GM12878 (cell line): Measurements from ENCODE around the gene CCDC82. TPM values are rescaled to one million over a fixed set of nuclear protein-coding genes. Genes with fewer than 3 reads are reported as not detected.

Source experiments
- ATAC-seq: fragments of 200-7000 bp; cut with Tn5 transposase; 3 replicates; pipeline ENCODE4 v1.9.1; 2020; ENCODE audit warnings: mild to moderate bottlenecking, moderate library complexity
- BruUV-seq: library from RNA; stranded (reverse); fragments of 400-500 nt; replicated peaks from 2 replicates; lab custom pipeline; 2021; lab: Mats Ljungman, UMichigan
- CTCF ChIA-PET: fragments of 300-600 bp; sonication (Branson Sonifier 250); formaldehyde crosslinking; extraction: SDS; loops from one replicate; lab custom pipeline; 2021; ENCODE audit warnings: inconsistent platforms; lab: Yijun Ruan, JAX
- POLR2A ChIA-PET: fragments of 350-600 bp; formaldehyde crosslinking; extraction: SDS; loops from one replicate; lab custom pipeline; 2021; ENCODE audit warnings: inconsistent platforms; lab: Charles Lee
- RAD21 ChIA-PET: fragments of 300-600 bp; sonication (Branson Sonifier 250); formaldehyde crosslinking; loops from one replicate; lab custom pipeline; 2023; ENCODE audit warnings: antibody characterized with exemption; ENCODE audit not compliant: unreplicated experiment; lab: Charles Lee
- SMC1A ChIA-PET: fragments of 300-600 bp; sonication (Branson Sonifier 250); formaldehyde crosslinking; loops from one replicate; lab custom pipeline; 2023; ENCODE audit not compliant: unreplicated experiment, uncharacterized antibody; lab: Charles Lee
- DNase-seq: peaks from one replicate; pipeline ENCODE4 v3.0.0-alpha.2; 2011; ENCODE audit warnings: low read depth, low spot score
- FAIRE-seq: peaks from 3 replicates; lab custom pipeline; 2011; peaks lifted over from hg19 to GRCh38; lab: Jason Lieb, UNC
- H2AFZ ChIP-seq: 2 replicates; pipeline ENCODE4 v1.6.0; 2011; ENCODE audit warnings: low read depth, low read length, control low read depth; ENCODE audit not compliant: control insufficient read depth
- H3K27ac ChIP-seq: 2 replicates; pipeline ENCODE4 v1.5.1; 2011; ENCODE audit warnings: control low read depth; ENCODE audit not compliant: control insufficient read depth, insufficient read depth
- H3K27me3 ChIP-seq, 2 experiments: replicated peaks in 1 of 2; 2 replicates each; pipeline versions ENCODE4 v1.6.0 to v1.6.1; 2011; ENCODE audit warnings: low read length in 1 of 2; ENCODE audit not compliant: control insufficient read depth in 2 of 2, insufficient read depth in 2 of 2
- H3K36me3 ChIP-seq, 2 experiments: 2 replicates each; pipeline ENCODE4 v1.5.1; 2011; ENCODE audit warnings: low read length in 1 of 2; ENCODE audit not compliant: control insufficient read depth in 2 of 2, insufficient read depth in 2 of 2
- H3K4me1 ChIP-seq: 2 replicates; pipeline ENCODE4 v1.6.1; 2011; ENCODE audit warnings: mild to moderate bottlenecking, low read length, moderate library complexity, mixed read lengths; ENCODE audit not compliant: control insufficient read depth, insufficient read depth
- H3K4me2 ChIP-seq: 2 replicates; pipeline ENCODE4 v1.6.0; 2011; ENCODE audit warnings: control low read depth; ENCODE audit not compliant: control insufficient read depth, insufficient read depth
- H3K4me3 ChIP-seq: fragments of 200-600 bp; sonication (generic); 2 replicates; pipeline ENCODE4 v1.5.1; 2016
- H3K79me2 ChIP-seq: 2 replicates; pipeline ENCODE4 v1.6.0; 2011; ENCODE audit warnings: low read length; ENCODE audit not compliant: control insufficient read depth, insufficient read depth
- H3K9ac ChIP-seq: 2 replicates; pipeline ENCODE4 v1.8.0; 2011; ENCODE audit warnings: low read length, control low read depth, mixed read lengths; ENCODE audit not compliant: control insufficient read depth, insufficient read depth
- H3K9me3 ChIP-seq: replicated peaks from 3 replicates; pipeline ENCODE4 v1.5.1; 2011; ENCODE audit warnings: mild to moderate bottlenecking, low read length; ENCODE audit not compliant: control insufficient read depth, insufficient read depth
- H4K20me1 ChIP-seq: 2 replicates; pipeline ENCODE4 v1.6.0; 2011; ENCODE audit not compliant: control insufficient read depth, insufficient read depth
- CTCF ChIP-seq, 3 experiments: IDR thresholded peaks in 2 of 3; conservative IDR thresholded peaks in 1 of 3; 2 replicates each; pipeline ENCODE4 v1.5.1; 2011; ENCODE audit warnings: low read depth in 3 of 3, low read length in 3 of 3, mild to moderate bottlenecking in 3 of 3, control low read depth in 2 of 3, moderate library complexity in 2 of 3, inconsistent platforms in 1 of 3, mixed read lengths in 1 of 3; ENCODE audit not compliant: control insufficient read depth in 2 of 3, insufficient read depth in 1 of 3; ENCODE audit errors: extremely low read depth in 1 of 3
- E2F4 ChIP-seq: IDR thresholded peaks from 2 replicates; pipeline ENCODE4 v1.6.1; 2012; ENCODE audit warnings: low read depth, low read length, improper control_type of control experiment
- EED ChIP-seq: sonication (generic); IDR thresholded peaks from 2 replicates; pipeline ENCODE4 v1.6.1; 2016; ENCODE audit warnings: antibody characterized with exemption, low read depth
- POLR2A ChIP-seq: IDR thresholded peaks from 2 replicates; pipeline ENCODE4 v1.6.1; 2011; ENCODE audit warnings: low read depth, mild to moderate bottlenecking, low read length
- SREBF1 ChIP-seq: IDR thresholded peaks from 2 replicates; pipeline ENCODE4 v1.6.1; 2012; ENCODE audit warnings: mild to moderate bottlenecking, low read length
- SREBF2 ChIP-seq: IDR thresholded peaks from 2 replicates; pipeline ENCODE4 v1.6.1; 2012; ENCODE audit warnings: mild to moderate bottlenecking, low read length
- ZBTB11 ChIP-seq: fragments of 450-650 bp; formaldehyde crosslinking; IDR thresholded peaks from 2 replicates; pipeline ENCODE4 v1.5.0; 2022; ENCODE audit warnings: mild to moderate bottlenecking, missing genetic modification characterization
- ZNF24 ChIP-seq: fragments of 450-650 bp; IDR thresholded peaks from 2 replicates; pipeline ENCODE4 v1.6.1; 2017; ENCODE audit warnings: antibody characterized with exemption, mild to moderate bottlenecking
- WGBS: methylation state at CpG from one replicate; pipeline ENCODE4 v1.1.6; 2016; ENCODE audit warnings: low lambda C conversion rate; ENCODE audit not compliant: insufficient replicate concordance, insufficient coverage; ENCODE audit errors: missing lambda C conversion rate; 5-methylcytosine and 5-hydroxymethylcytosine counted together
- in situ Hi-C: fragments of 300-500 bp; cut with MboI; formaldehyde crosslinking; loops from 9 replicates; pipeline ENCODE4 v1.14.3; 2018; ENCODE audit warnings: mixed read lengths
- intact Hi-C: fragments of 100-400 bp; cut with micrococcal nuclease; formaldehyde crosslinking; loops from one replicate; pipeline ENCODE4 v1.14.2; 2022; ENCODE audit not compliant: unreplicated experiment
- polyA plus RNA-seq, 11 experiments: library from polyadenylated mRNA; depleted of rRNA in 4 of 11; unstranded in 6 of 11; stranded (reverse) in 5 of 11; fragments of >200 nt; fragmentation: Nextera tagmentation in 4 of 11; fragmentation: Illumina TruSeq in 1 of 11; extraction: Ambion mirVana in 4 of 11; extraction: Trizol in 1 of 11; gene quantifications; 1 replicate in 1 of 11; 2 replicates in 10 of 11; pipeline versions ENCODE4 v1.2.1 to v1.2.3, GENCODE V29; 2011 to 2016; ENCODE audit warnings: inconsistent platforms in 2 of 11, missing spikeins in 2 of 11, low read depth in 1 of 11
- total RNA-seq, 4 experiments: library from RNA; depleted of rRNA in 3 of 4; stranded (reverse); fragments of >200 nt in 3 of 4; fragmentation: Illumina TruSeq in 1 of 4; extraction: Trizol in 1 of 4; gene quantifications; 2 replicates each; pipeline versions ENCODE4 v1.2.1 to v1.2.3, GENCODE V29; 2013 to 2021

The CCDC82 gene
- total and polyA plus RNA-seq, 10 of the 15 experiments (the other 5 are each of a cell fraction or from before 2014, with no cell fraction given): 15.2 to 62.4 (median 28.8) TPM

GRCh38 chr11:96342014-96342960, 47.4 kb downstream of the CCDC82 start (continued):
- no peak for TF ChIP-seq CTCF (IDR thresholded peaks at IDR 0.05 in 2 of 3, conservative IDR thresholded peaks at IDR 0.05 in 1 of 3; ENCODE audit: control insufficient read depth in 2 of 3, extremely low read depth in 1 of 3, insufficient read depth in 1 of 3, low read depth in 3 of 3, low read length in 3 of 3)
- TF ChIP-seq SREBF1: no peak

GRCh38 chr11:96341211-96342013, 48.3 kb downstream of the CCDC82 start:
- ChIA-PET CTCF (interaction anchor here (0.8 to 11.4 kb wide), 39 partner anchors 10 to 506 kb away, joined by 3 to 256 read pairs (median 8); partner anchors contain the start of genes CCDC82 and JRKL), RAD21 (interaction anchor here (0.7 to 11.4 kb wide), 36 partner anchors 16 to 1187 kb away, joined by 3 to 213 read pairs (median 12); partner anchors contain the start of genes CCDC82 and JRKL), SMC1A (interaction anchor here (0.8 to 11.9 kb wide), 43 partner anchors 9 to 505 kb away, joined by 3 to 189 read pairs (median 8); partner anchors contain the start of genes CCDC82 and JRKL), POLR2A (interaction anchor here (0.6 to 5.7 kb wide), 11 partner anchors 9 to 448 kb away, joined by 3 to 43 read pairs (median 4); partner anchors contain the start of genes CCDC82 and JRKL)
- Histone ChIP-seq H3K4me3 (peak overlapping the region; percentile 100), H3K9me3 (no peaks in the 10 kb centered on the region; the same call in 1 of the 3 replicates), H3K36me3 (no peaks in the 10 kb centered on the region), H3K4me1 (peaks cover 12% of the 10 kb centered on the region), H3K9ac (peak overlapping the region; percentile 66), H2AFZ (peak overlapping the region; percentile 56), H4K20me1 (no peaks in the 10 kb centered on the region), H3K4me2 (peak overlapping the region; percentile 85), H3K79me2 (peaks cover 66% of the 10 kb centered on the region), H3K27ac (peak overlapping the region; percentile 80), H3K27me3 (no peaks in the 10 kb centered on the region)
- intact Hi-C loops (loop anchor here (1.0 to 5.0 kb wide), 8 partner anchors 47 to 419 kb away; partner anchors contain the start of genes CCDC82 and MTMR2), in situ Hi-C loops (loop anchor here (5.0 kb wide), 1 partner anchor 284 kb away; no protein-coding TSS in a partner anchor)
- no peak for DNase-seq
- WGBS: 2% methylated on average over 26 of the region's 26 CpGs
- BruUV-seq: no TSS peak
- peak; percentile 66 for ATAC-seq
- no peak for FAIRE-seq
- peak; percentile 77 for TF ChIP-seq EED
- TF ChIP-seq SREBF2: no peak
- no peak for TF ChIP-seq ZBTB11 (CRISPR knock-in tag)
- TF ChIP-seq ZNF24: peak; percentile 51; the same call in 1 of the 2 replicates
- peak; percentile 79 for TF ChIP-seq POLR2A
- TF ChIP-seq E2F4: no peak
